ENCODE data around the gene SH3RF2.
"Not testable (repeated sequence)": the region's sequence is repeated elsewhere in the genome, so short reads cannot be mapped to it uniquely, and the experiment has no call there.

The SH3RF2 gene

DNA sequence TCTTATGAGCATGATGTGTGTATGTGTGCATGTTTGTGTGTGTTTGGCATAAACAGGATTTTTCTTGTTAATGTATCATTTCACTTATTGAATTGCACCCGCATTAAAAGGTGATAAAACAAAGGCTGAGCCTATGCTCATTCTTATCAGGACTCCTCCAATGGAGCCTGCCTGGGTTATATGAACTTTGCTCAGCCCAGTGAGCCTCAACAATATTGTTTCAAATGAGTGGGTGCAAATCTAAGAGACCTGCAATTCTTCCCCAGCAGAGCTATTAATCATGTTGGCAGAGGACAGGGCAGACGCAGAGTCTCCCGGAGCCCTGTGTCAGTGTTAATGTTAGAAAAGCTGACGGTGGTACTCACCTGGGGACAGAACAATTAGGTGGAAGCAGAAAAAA, 71.6 kb downstream of the SH3RF2 start:
- DNase-seq, result no peak

- no peak for DNase-seq
Observed at GRCh38 chr5:146009020-146009419, 72.6 kb downstream of the SH3RF2 start.

GRCh38 chr5:146010447-146010846, 74.1 kb downstream of the SH3RF2 start:
- not testable (repeated sequence) for DNase-seq

- no peak for DNase-seq
Observed at GRCh38 chr5:146013761-146014160, 77.4 kb downstream of the SH3RF2 start.

- DNase-seq, result no peak
Observed at GRCh38 chr5:146015001-146015400, 78.6 kb downstream of the SH3RF2 start.

- no peak for DNase-seq
Observed at GRCh38 chr5:146016764-146017484, 80.5 kb downstream of the SH3RF2 start.

DNA sequence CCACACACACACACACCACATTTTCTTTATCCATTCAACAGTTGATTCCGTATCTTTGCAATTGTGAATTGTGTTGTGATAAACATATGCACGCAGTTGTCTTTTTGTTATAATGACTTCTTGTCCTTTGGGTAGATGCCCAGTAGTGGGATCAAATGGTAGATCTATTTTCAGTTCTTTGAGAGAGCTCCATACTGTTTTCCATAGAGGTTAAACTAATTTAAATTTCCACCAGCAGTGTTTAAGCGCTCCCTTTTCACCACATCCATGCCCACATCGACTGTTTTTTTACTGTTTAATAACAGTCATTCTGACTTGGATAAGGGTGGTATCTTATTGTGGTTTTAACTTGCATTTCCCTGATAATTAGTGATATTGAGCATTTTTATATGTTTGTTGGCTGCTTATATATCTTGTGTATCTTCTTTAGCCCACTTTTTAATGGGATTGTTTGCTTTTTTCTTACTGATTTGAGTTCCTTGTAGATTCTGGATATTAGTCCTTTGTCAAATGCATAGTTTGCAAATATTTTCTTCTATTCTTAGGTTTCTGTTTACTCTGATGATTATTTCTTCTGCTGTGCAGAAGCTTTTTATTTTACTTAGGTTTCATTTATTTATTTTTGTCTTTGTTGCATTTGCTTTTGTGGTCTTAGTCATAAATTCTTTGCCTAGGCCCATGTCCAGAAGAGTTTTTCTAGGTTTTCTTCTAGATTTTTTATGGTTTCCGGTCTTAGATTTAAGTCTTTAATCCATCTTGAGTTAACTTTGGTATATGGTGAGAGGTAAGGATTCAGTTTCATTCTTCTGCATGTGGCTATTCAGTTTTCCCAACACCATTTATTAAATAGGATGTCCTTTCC, 82.4 kb downstream of the SH3RF2 start:
- no peak for DNase-seq

DNA sequence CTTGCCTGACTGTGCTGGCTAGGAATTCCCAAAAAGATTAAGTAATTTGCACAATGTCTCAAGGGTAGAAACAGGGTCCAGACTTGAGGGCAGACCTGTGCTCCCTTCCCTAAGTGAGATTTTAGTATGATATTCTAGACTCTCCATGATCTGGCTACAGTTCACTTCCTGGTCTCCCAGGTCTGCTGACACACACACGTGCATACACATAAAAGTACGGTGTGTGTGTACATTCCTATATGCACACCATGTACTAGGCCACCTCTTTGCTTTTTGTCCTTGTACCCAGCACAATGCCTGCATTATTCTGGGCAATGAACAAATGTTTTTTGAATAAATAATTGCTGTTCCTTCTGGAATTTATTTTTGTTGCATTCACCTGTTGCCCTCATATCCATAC, 83.7 kb downstream of the SH3RF2 start:
- no peak for DNase-seq

- no peak for DNase-seq
Observed at GRCh38 chr5:146024034-146024433, 87.7 kb downstream of the SH3RF2 start.

DNA sequence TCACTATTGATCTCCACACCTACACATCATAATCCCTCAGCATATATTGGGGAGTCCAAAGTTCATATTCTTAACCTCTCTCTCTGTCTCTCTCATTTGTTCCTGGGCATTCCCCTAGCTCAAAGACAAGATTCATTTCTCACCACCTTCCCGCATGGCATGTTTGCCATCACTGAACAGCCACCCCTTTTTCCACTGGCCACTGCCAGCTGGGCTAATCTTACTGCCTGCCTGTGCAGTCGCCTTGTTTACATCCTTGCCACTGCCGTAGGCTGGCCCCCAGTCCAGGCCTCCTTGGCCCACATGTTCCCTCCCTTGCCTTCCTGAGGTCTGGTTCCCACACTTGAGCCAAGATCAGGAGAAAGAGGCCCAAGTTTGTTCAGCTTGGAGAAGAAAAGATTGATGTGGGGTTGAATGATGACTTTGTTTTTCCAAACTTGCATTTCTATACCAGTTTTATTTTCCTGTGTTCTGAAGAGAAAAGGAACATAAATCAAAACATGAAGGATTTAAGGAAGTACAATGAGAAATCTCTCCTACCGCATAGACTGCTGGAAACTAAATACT, 88.8 kb downstream of the SH3RF2 start:
- DNase-seq, result no peak

DNA sequence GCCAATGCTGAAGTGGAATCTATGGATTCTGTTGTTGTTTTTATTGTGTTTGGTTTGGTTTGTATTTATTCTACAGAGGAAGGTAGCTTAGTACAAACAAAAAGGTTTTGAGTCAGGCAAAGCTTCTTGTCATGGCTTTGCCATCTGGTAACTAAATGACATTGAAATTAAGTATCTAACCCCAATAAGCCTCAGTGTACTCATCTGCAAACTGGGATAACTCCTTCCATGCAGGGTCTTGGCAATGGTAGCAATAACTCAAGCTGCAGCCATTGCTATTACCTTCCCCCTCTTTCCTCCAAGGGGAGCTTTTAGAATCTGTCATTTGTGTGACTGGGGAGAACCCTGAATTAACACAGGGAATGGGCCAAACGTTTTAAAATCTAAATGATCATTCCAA, 89.3 kb downstream of the SH3RF2 start:
- no peak for DNase-seq

GRCh38 chr5:146026307-146027010, 90.1 kb downstream of the SH3RF2 start:
- DNase-seq, result no peak

DNA sequence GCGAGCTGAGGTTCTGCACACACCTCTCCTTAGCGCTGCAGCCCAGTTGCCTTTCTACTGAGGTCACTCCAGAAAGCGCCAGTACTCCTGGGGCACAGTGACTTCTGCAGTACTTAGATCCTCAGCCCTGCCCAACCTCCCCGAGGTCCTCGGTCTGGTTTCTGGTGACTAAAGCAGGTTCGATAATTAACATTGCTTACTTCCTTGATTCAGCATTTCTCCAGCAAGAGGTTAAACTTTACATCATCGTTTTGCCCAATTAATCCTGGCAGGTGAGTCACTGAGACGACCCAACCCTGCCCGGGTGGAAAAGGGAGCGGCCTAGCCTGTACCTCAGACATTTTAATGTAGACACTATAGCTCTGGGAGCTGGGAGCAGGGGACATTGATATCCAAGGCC, 91.4 kb downstream of the SH3RF2 start:
- DNase-seq, result no peak

DNA sequence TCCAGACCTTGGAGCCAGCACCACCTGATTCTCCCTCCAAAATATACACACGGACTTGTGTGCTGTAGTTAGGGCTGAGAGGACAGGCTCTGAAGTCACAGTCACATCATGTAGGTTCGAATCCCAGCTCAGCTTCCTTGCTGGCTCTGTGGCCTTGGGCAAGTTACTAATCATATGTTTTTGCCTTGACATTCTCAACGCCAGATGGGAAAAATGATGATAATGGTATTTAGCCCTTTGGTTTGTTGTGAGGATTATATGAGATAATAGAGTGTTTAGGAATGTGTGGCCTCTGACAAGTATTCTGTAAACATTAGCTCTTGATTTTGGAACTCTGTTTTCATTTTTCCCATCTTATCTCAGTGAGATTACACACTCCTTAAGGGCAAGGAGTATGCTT, 96.5 kb downstream of the SH3RF2 start:
- DNase-seq, result no peak

- no peak for DNase-seq
Observed at GRCh38 chr5:146034127-146034526, 97.7 kb downstream of the SH3RF2 start.

GRCh38 chr5:146034605-146035004, 98.2 kb downstream of the SH3RF2 start:
- no peak for DNase-seq

GRCh38 chr5:146039420-146039819, 103.0 kb downstream of the SH3RF2 start:
- DNase-seq, result no peak

DNA sequence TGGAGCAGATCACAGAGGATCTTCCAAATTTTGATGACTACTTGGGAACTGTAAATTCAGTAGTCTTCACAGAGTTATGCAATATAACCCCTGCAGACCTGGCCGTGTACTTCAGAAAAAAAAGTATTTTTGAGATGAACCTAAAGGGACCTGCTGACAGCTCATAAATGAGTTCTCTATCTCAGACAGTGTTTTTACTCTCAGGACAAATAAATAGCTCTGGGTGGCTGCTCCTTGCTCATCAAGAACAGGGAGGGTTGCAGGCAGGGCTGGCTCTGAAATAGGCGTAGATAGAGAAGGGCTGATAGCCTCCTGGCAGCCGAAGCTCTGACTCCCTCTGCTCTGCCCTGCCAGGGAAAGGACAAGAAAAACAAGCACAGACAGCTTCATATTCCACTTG, 104.1 kb downstream of the SH3RF2 start:
- DNase-seq, result no peak

DNA sequence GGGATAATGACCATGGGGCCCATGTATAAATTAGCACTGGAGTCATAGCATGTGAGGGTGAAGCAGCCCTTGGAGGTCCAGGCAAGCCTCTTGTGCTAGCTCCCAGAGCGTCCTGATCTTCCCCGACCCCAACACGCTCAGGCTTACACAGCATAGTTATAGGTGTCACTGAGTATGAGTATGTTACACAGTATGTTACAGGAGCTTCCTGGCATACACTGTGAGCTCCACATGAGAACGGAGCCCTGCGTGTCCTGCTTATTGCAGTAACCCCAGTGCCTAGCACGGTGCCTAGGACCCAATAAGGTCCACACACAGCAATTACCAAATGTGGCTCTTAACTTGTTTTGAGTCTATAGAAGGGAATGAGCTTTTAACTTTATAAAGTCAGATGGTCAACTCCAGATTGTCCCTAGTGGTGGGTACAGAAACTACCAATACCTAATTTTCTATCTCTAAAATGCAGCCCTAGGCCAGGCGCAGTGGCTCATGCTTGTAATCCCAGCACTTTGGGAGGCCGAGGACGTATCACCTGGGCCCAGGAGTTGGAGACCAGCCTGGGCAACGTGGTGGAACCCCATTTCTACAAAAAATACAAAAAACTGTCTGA, 104.9 kb downstream of the SH3RF2 start:
- no peak for DNase-seq

DNA sequence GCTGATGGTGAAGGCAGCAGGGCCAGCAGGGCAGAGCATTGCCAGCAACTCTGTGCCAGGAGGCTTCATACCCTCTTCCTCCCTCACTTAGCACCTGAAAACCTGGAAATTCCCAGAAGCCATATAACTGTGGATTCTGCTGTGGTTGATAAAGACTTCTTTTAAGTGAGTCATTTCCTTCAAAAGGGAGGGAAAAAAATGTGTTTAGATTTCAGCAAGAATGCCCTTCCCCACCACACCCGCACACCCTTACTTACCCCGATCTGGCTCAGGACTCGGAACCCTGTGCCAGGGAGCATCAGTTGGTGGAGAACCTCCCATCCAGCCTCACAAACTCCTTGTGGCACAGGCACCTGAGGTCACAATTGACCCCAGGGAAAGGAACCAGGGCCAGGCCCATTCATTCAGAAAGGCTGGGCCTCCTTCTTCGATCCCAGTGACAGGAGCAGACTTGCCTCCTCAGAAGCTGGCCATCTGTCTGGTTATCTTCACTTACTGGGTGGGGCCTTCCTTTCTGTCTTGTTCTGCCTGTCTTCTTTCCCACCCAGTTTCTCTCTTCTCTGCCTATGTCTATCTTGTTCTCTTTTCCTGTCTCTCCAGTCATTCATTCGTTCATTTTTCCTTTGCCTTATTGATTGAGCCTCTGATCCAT, 106.4 kb downstream of the SH3RF2 start:
- DNase-seq, result no peak

- DNase-seq, result no peak
Observed at GRCh38 chr5:146043722-146044121, 107.3 kb downstream of the SH3RF2 start.

GRCh38 chr5:146047396-146047795, 111.0 kb downstream of the SH3RF2 start:
- DNase-seq, result no peak
